IPS-11a (cell line): ENCODE data around the gene MC4R.

Experiments
- H3K4me3 ChIP-seq: one replicate; pipeline ENCODE4 v1.5.1; 2013; ENCODE audit warnings: low read depth, low read length, control low read depth

The MC4R gene

DNA sequence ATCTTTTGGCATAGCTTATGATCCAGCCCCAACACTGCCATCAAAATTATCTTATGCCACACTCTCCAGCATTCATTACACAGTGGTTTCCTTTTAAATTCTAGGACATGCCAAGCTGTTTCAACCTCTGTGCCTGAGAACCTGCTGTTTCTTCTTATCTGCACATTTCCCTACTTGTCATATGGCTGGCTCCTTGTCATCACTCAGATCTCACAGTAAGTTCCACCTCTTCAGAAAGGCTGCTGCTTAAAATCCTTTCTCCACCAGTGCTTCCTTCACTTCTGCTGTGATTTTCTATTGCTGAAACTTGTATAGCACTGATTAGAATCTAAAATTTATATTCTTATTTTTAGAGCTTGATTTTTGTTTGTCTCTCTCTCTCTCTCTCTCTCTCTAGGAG is 43.4 kb downstream of the MC4R start:
- no peak overlapping the region for H3K4me3 ChIP-seq

DNA sequence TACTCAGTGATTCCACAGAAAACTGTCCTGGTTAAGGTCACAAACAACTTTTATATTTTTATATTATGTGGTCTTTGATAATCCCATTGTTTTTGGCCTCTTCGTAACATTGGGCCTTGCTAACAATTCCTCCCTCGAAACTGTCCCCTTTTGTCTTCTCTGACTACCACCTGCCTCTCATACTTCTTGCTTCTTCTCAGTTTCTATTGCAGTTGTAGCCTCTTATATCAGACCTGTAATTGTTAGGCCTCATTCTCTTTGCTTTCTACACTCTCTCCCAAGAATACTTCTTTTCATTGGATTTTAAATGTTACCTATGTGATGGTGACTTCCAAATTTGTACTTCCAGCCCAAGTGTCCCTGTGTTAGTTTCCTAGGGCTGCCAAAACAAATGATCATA is 44.7 kb downstream of the MC4R start:
- no peak overlapping the region for H3K4me3 ChIP-seq

- no peak overlapping the region for H3K4me3 ChIP-seq
Measured at GRCh38 chr18:60322591-60322990, 50.0 kb downstream of the MC4R start.
